ENCODE data around the gene SPTLC2. TPM values are rescaled to one million over a fixed set of nuclear protein-coding genes. Genes with fewer than 3 reads are reported as not detected.

The SPTLC2 gene
- total RNA-seq, 1 experiment from 2014 or later, result 32.6 TPM

DNA sequence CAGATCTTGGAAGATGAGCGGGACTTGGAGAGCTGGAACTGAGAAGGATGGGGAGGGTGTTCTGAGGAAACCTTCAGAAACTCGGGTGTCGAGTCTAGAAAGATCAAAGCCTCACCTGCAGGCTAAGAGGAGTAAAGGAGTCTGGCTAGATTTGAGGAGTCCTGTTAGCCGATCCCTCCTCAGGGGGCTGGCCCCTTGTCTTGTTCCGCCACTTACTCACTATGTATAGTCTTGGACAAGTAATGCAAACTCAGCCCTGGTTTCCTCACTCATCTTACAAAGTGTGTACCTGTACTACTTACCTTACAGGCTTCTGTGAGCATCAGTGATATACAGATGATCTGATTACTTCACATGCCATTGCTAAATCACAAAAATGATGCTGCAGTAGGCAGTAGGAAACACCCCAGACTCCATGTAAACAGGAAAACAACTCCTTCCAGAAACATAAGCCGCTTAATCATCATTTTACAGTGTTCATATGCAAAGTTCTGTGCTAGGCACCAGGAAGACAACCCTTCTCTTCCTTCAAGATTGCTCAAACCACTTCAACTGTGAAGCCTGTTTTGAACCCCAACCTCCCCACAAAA, 2.0 kb upstream of the SPTLC2 start:
- Histone ChIP-seq H3K27me3 (ENCODE audit: insufficient read depth, low read length) (no peaks in the 10 kb centered on the region), H3K4me2 (ENCODE audit: insufficient read depth, insufficient read length, low read length) (no peak overlapping the region), H3K27ac (ENCODE audit: insufficient read length, low read depth, low read length) (no peak overlapping the region), H4K8ac (replicated peaks; ENCODE audit: insufficient read length, low read depth, low read length) (no peak overlapping the region), H2AFZ (ENCODE audit: low read length) (no peak overlapping the region), H2BK20ac (ENCODE audit: low read depth, low read length, poor library complexity, severe bottlenecking) (no peak overlapping the region), H3K23ac (ENCODE audit: insufficient read length, low read depth, low read length) (no peak overlapping the region), H4K20me1 (ENCODE audit: control insufficient read depth, insufficient read depth, insufficient read length) (no peaks in the 10 kb centered on the region), H3K4me1 (ENCODE audit: insufficient read depth, low read length) (no peaks in the 10 kb centered on the region), H3T11ph (ENCODE audit: low read length) (no peak overlapping the region), H2BK12ac (ENCODE audit: insufficient read length, low read depth, low read length) (no peak overlapping the region), H4K91ac (ENCODE audit: insufficient read length, low read depth, low read length) (no peak overlapping the region), H2BK5ac (ENCODE audit: insufficient read length, low read length) (no peak overlapping the region), H2AK5ac (ENCODE audit: insufficient read length, low read length) (no peak overlapping the region), H3K14ac (ENCODE audit: insufficient read depth, low read length) (no peak overlapping the region), H3K56ac (ENCODE audit: insufficient read length, low read depth, low read length) (no peak overlapping the region), H3K23me2 (ENCODE audit: insufficient read length, low read depth, low read length, poor library complexity, severe bottlenecking) (peaks cover 6% of the 10 kb centered on the region), H3K79me2 (ENCODE audit: insufficient read depth, low read length) (peaks cover 10% of the 10 kb centered on the region; the same call in 1 of the 2 replicates), H3K9me3 (ENCODE audit: control insufficient read depth, low read depth, low read length) (no peaks in the 10 kb centered on the region), H3K79me1 (ENCODE audit: insufficient read depth, low read depth, low read length, poor library complexity, severe bottlenecking) (peaks cover 3% of the 10 kb centered on the region), H4K5ac (ENCODE audit: insufficient read length, low read depth, low read length) (no peak overlapping the region), H3K9ac (ENCODE audit: extremely low read depth, insufficient read length, low read length) (no peak overlapping the region), H3K4ac (ENCODE audit: low read depth, low read length) (no peak overlapping the region), H3K18ac (ENCODE audit: insufficient read length, low read depth, low read length) (no peak overlapping the region), H2BK120ac (ENCODE audit: low read depth, low read length, poor library complexity, severe bottlenecking) (no peak overlapping the region), H2BK15ac (ENCODE audit: low read depth, low read length) (no peak overlapping the region)
- no peak overlapping the region for H3K4me3 Mint-ChIP-seq
- WGBS (ENCODE audit: extremely low coverage, insufficient read length, low lambda C conversion rate), result no CpG with 5 or more reads among the region's 6 CpGs
- peaks cover 0 to 6% (median 0%) of the 10 kb centered on the region in 3 experiments; a peak in 1 of 7 replicates for H3K36me3 Mint-ChIP-seq (ENCODE audit: insufficient read depth in 1 of 3, low read depth in 3 of 3)
- no peaks in the 10 kb centered on the region for H3K9me3 Mint-ChIP-seq
- TF ChIP-seq CTCF (conservative IDR thresholded peaks at IDR 0.05), result no peak
- peak overlapping the region in 1 of 3 experiments; percentile 3; a peak in 1 of 7 replicates for H3K27ac Mint-ChIP-seq
- peaks cover 25 to 27% of the 10 kb centered on the region in 2 experiments for H3K4me1 Mint-ChIP-seq
- no peak for DNase-seq
- H3K27me3 Mint-ChIP-seq (ENCODE audit: low read depth), result peaks cover 3% of the 10 kb centered on the region
